GM19324 (cell line): ENCODE measurements around the gene DYNC1H1.

Experiments used
- ATAC-seq: cut with Tn5 transposase; IDR thresholded peaks from one replicate; pipeline ENCODE4 v1.9.1; 2021; ENCODE audit warnings: mild to moderate bottlenecking, moderate library complexity; ENCODE audit not compliant: unreplicated experiment, low FRiP score

The DYNC1H1 gene

DNA sequence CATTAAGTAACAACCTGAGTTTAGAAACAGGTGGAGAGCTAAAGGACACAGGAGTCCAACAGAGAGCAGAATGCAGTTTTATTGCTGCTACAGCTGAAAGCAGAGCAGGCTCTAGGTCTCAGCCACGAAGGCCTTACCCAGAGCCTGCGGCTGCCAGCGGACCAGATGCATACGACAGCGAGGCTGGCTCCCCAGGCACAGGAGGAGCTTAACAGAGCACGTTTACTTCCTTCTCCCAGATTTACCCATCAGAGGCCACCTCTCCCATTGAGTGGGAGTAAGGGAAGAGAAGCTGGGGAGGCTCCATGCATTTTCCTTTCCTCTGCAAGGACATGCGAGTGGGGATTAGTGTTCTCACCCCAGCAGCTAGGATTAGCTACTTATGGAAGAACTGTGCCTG lies 22.6 kb downstream of the DYNC1H1 start:
- ATAC-seq = no peak

DNA sequence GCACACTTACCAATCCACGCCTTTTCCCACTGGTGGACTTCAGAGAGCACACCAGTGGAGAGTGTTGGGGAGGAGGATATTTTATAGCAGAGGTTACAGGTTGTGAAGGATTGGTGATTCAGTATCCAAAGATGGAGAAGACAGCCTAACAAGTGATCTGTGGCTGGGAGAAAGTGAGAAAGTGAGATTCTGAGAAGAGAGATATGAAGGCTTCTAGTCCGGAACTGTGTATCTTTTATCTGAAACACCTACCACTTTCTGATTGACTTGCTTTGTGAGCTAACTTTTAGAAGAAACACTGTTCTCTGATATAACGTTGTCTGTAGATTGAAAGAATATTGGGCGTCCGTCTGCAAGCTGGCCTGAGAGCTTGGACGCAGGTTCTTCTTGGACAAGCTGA lies 24.0 kb downstream of the DYNC1H1 start:
- no peak for ATAC-seq

GRCh38 chr14:101991352-101991751 lies 27.0 kb downstream of the DYNC1H1 start:
- ATAC-seq = no peak

DNA sequence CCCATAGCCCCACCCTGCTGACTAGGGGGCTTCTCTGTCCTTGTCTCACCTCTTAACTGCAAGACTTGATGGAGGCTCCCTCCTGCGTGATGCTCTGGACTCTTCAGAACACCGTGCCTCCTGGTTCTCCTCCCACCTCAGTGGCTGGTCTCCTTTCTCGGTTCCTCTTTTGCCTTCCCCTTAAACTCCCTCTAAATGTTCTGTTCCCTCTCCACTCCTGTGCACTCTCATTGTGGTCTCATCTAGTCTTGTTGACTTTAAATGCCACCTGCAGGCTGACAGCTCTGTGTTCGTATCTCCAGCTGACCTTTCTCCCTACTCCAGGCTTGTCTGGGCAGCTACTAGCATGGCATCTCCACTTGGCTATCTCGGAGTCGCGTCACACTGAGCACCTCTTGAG lies 28.3 kb downstream of the DYNC1H1 start:
- peak; percentile 89 for ATAC-seq

DNA sequence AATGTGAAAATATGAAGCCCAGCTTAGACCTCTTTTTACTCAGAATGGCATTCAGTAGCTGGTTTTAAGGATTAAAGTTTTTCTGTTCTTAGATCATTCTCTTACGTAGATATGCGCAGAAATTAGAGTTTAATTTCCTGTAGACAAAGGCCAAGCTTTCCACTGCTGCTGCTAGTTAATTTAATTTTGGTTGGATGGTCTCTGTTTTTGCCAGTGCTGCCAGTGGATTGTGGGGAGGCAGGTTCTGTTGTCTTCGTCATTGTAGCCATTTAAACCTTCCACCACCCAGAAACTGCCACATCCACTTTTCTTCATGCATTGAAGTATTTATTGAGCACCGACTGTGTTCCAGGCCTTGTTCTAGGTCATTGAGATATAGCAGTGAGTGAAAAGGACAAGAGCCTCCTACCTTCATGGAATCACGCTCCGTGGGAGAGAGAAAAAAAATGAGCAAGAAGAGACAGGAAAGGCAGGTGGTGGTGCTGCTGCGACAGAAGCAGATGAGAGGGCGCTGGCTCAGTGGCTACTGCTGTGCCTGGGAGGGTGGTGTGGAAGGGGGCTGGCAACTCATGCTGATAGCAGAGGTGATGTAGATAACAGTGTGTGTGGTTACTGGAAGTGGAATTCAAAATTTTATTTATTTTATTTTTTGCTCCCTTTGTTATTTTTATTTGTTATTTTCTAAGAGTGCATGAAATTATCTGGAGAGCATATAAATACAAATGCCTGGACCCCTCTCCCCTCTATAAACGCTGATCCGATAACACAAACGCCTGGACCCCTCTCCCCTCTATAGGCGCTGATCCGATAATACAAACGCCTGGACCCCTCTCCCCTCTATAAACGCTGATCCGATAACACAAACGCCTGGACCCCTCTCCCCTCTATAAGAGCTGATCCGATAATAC lies 33.3 kb downstream of the DYNC1H1 start:
- no peak for ATAC-seq

DNA sequence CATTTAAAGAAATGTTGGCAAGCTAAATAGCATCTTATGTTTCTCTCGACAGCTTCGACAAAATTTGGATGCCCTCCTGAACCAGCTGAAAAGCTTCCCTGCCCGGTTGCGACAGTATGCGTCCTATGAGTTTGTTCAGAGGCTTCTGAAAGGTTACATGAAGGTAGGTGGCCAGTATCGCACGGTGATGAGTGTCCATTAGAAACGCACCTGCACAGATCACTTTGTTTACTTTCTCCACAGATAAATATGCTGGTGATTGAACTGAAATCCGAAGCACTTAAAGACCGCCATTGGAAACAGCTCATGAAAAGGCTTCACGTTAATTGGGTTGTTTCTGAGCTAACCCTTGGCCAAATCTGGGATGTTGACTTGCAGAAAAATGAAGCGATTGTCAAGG lies 36.5 kb downstream of the DYNC1H1 start:
- no peak for ATAC-seq

- ATAC-seq = no peak
These were observed 41.0 kb downstream of the DYNC1H1 start for GRCh38 chr14:102005336-102005735.

DNA sequence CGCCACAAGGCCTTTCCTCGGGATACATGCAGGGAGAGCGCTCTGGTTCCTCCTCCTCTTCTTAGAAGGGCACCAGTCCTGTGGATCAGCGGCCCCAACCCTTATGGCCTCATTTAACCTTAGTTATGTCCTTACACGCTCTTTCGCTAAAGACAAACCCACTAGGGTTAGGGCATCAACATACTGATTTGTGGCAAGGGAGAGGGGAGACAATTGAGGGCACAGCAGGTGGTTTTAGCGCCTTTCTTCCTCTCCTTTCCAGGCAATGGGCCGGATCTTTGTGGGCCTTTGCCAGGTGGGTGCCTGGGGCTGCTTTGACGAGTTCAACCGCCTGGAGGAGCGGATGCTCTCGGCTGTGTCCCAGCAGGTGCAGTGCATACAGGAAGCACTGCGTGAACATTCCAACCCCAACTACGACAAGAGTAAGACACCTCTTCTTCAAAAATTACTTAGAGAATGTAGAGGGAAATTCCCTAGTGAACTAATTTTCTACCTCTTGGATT lies 43.6 kb downstream of the DYNC1H1 start:
- no peak for ATAC-seq

- no peak for ATAC-seq
These were observed 44.5 kb downstream of the DYNC1H1 start for GRCh38 chr14:102008891-102009290.

DNA sequence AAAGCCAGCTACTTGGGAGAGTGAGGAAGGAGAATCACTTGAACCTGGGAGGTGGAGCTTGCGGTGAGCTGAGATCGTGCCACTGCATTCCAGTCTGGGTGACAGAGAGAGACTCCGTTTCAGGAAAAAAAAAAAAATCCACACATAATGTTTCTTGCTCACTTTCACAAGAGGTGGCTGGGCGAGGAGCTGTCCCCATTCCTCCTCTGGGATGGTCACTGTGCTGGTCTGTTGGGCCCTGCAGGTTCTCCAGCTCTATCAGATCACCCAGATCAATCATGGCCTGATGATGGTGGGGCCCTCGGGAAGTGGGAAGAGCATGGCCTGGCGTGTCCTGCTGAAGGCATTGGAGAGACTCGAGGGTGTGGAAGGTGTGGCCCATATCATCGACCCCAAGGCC lies 47.3 kb downstream of the DYNC1H1 start:
- ATAC-seq = no peak

DNA sequence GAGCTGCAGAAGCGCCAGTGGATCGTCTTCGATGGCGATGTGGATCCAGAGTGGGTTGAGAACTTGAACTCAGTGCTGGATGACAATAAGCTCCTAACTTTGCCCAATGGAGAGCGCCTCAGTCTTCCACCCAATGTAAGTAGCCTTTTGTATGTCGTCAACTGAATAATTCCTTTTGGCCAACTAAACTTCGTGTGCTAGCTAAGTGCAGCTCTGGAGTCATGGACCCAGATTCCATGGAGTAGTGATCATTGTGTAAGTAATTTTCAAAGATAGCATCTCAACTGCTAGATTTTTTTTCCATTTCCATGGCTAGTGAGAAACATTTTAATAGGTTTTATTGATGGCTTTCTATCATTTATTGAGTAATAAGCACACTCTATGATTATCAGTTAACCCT lies 48.0 kb downstream of the DYNC1H1 start:
- ATAC-seq = no peak

DNA sequence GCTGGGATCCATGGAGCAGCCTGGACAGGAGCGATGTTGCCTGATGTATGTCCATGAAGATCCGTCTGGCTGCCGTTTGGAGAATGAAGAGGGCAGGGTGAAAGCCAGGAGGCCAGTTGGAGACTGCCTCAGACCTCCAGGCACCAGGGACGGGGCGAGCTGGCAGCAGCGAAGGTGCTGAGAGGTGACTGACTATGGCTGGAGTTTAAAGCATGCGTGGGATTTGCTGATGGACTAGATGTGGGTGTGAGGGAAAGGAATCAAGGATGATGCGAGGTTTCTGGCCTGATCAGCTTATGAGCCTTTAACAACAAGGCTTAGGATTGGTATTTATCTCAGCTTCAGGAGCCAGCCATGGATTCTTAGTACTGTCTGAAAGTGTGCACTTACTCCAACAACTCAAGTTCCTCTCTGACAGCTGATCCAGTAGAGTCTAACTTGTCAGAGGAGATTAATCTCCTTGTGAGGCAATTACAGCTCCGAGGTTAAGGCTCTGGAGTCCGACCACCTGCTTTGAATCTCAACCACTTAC lies 49.4 kb downstream of the DYNC1H1 start:
- ATAC-seq = no peak

- ATAC-seq = no peak
These were observed 50.8 kb downstream of the DYNC1H1 start for GRCh38 chr14:102015045-102015685.

DNA sequence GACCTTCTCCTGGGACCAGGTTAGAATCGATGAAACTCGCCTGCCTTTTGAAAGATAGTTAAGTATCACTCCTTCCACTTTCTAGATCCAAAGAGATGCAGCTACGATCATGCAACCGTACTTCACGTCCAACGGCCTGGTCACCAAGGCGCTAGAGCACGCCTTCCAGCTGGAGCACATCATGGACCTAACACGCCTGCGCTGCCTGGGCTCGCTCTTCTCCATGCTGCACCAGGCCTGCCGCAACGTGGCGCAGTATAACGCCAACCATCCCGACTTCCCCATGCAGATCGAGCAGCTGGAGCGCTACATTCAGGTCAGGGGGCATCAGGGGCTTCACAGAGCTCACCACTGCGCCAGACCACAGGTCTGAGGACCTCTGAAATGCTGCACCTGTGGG lies 51.4 kb downstream of the DYNC1H1 start:
- ATAC-seq = no peak

DNA sequence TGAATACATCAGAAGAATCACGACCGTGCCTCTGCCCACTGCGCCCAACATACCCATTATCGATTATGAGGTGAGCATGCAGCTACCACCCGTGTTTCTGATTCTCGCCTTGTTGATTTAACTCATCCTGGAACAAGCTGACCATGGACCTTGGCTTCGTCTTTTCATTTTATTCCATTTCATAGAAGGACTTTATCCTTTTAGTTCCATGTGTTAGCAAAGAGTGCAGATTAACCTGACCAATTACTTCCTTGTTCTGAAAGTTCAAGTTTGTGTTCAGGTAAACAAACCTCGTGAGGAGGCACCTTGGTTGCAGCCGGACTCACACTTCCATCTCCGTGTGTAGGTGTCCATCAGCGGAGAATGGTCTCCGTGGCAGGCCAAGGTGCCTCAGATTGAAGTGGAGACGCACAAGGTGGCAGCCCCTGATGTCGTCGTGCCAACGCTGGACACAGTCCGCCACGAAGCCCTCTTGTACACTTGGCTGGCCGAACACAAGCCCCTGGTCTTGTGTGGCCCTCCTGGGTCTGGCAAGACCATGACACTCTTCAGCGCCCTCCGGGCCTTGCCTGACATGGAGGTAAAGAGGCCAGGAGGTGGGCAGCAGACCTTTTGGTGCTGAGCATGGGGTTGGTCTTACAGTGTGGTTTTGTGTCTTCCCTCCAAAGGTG lies 52.2 kb downstream of the DYNC1H1 start:
- no peak for ATAC-seq

GRCh38 chr14:102018251-102018650 lies 53.9 kb downstream of the DYNC1H1 start:
- no peak for ATAC-seq

DNA sequence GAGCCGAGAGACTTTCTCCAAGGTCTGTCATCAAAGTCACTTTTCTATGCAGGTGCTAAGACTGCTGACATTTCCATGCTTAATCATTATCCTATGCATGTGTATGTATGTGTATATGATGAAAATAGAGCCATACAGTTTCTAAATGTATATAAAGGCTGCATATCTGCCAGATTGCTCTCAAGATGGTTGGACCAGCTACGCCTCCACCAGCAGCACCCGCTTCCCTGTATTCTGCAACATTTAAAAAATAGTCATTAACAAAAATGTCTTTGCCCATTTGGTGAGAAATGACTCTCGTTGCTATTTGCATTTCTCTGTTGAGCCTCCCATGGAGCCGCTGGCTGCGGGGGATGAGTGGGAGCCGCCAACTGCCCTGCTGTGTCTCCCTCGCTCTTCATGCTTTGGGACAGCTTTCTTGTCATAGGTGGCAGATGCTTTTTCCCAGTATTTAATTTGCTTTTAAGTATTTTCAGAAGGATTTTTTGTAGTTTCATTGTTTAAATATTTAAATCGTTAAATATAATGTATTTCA lies 54.7 kb downstream of the DYNC1H1 start:
- ATAC-seq = no peak

GRCh38 chr14:102020058-102020971 lies 55.9 kb downstream of the DYNC1H1 start:
- no peak for ATAC-seq

DNA sequence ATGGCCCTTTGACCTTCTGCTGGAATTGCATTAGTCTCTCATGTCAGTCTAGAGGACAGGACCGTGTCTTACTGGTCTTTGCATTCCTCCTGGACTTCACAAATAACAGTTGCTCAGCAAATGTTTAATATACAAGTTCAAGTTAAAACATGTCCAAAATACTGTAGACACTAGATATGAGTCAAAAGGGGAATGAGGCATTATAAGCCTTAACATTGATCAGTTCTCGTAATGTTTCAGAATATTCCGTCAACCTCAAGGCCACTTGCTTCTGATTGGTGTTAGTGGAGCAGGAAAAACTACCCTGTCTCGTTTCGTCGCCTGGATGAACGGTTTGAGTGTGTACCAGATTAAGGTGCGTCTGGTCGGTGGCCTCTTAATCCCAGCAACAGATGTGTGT lies 62.6 kb downstream of the DYNC1H1 start:
- no peak for ATAC-seq

DNA sequence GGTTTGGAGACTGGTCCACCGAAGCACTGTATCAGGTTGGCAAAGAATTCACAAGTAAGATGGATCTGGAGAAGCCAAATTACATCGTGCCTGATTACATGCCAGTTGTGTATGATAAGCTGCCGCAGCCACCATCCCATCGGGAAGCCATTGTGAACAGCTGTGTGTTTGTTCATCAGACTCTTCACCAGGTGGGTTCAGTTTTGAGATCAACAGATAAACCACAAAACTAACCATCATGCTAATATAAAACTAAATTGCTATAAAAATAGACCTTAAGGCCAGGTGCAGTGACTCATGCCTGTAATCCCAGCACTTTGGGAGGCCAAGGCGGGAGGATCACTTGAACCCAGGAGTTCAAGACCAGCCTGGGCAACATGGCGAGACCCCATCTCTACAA lies 63.6 kb downstream of the DYNC1H1 start:
- ATAC-seq = no peak
